Spleen (tissue), 7 donors: ENCODE measurements around the gene YOD1.

Source experiments
- CTCF ChIP-seq, 11 experiments: fragments of 200-600 bp in 7 of 11; fragments of 450-650 bp in 4 of 11; sonication (generic) in 4 of 11; IDR thresholded peaks in 8 of 11; conservative IDR thresholded peaks in 3 of 11; 1 replicate in 7 of 11; 2 replicates in 4 of 11; pipeline versions ENCODE4 v1.4.0 to v1.8.0; 2016 to 2021; ENCODE audit warnings: antibody characterized with exemption in 11 of 11, inconsistent platforms in 4 of 11, mild to moderate bottlenecking in 1 of 11
- POLR2A ChIP-seq, 3 donors: fragments of 450-650 bp; IDR thresholded peaks; one replicate each; pipeline ENCODE4 v1.5.1; 2017; ENCODE audit warnings: antibody characterized with exemption in 3 of 3, mild to moderate bottlenecking in 1 of 3
- donor health status: DM: no; HTN: no; CAD: no; lungs with moderate emphysema.
- donor health status: DM: no; HTN: no; CAD: no.
- donor health status: DM: no; HTN: no; CAD: no.

GRCh38 chr1:207003210-207003609 lies 47.8 kb downstream of the YOD1 start:
- TF ChIP-seq CTCF (IDR thresholded peaks at IDR 0.05 in 8 of 11, conservative IDR thresholded peaks at IDR 0.05 in 3 of 11), result no peak
- no peak for TF ChIP-seq POLR2A (IDR thresholded peaks at IDR 0.05)
